ENCODE results near the gene CD163L1.

- TF ChIP-seq CTCF (IDR thresholded peaks at IDR 0.05) = no peak
- no peak for TF ChIP-seq POLR2A (IDR thresholded peaks at IDR 0.05)
These were observed 91.3 kb downstream of the CD163L1 start for GRCh38 chr12:7352661-7353060.

All from body of pancreas (tissue), 4 donors.